ENCODE results near the gene SLF2.
A peak's percentile ranks its signal among the peaks of the same experiment; 100 is the strongest.

SLF2 gene

DNA sequence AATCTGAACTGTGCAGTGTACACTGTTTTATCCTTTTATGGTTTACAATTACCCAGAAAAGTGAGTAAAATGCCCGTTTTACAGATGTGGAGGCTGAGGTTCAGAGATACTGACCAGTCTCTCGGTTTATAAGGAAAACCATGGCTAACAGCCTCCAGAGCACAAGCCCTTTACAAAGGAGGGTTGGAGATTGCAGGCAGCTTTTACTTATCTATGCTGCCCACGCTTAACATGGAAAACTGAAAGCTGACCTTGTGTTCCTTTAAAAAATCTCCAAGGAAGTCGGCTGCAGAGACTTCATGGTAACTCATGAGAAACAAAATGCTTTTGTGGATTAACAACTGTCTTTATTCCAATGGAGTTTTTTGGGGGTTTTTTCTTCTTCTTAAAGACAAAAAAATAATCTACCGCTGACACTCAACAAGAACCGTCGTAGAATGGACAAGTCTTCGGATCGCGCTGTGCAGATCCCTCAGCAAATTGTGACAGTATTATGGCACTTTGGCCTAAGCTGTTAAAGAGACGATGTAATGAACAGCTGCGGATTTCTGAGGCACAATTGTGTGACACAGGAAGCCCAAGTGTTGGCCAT is 654 bp upstream of the SLF2 start:
- H3K4me1 ChIP-seq (ENCODE audit: control insufficient read depth in 1 of 2, insufficient read depth in 1 of 2, low read depth in 1 of 2, low read length in 1 of 2), result peaks cover 16 to 18% of the 10 kb centered on the region in 2 experiments
- no peaks in the 10 kb centered on the region for H3K9me3 ChIP-seq
- peak overlapping the region; percentile 99 to 100 for H3K4me3 ChIP-seq (ENCODE audit: low read depth in 1 of 2, low read length in 1 of 2)
- H3K27me3 ChIP-seq, result peaks cover 4% of the 10 kb centered on the region
- H3K36me3 ChIP-seq, result peaks cover 8% of the 10 kb centered on the region
- no peak for TF ChIP-seq CTCF (IDR thresholded peaks at IDR 0.05)
- H3K27ac ChIP-seq, result peak overlapping the region; percentile 84

GRCh38 chr10:100913470-100913865 is 705 bp downstream of the SLF2 start:
- TF ChIP-seq CTCF (IDR thresholded peaks at IDR 0.05), result no peak
- peaks cover 4% of the 10 kb centered on the region for H3K27me3 ChIP-seq
- H3K4me1 ChIP-seq (ENCODE audit: control insufficient read depth in 1 of 2, insufficient read depth in 1 of 2, low read depth in 1 of 2, low read length in 1 of 2), result peaks cover 16 to 18% of the 10 kb centered on the region in 2 experiments
- H3K27ac ChIP-seq, result peak overlapping the region; percentile 84
- peak overlapping the region; percentile 99 to 100 for H3K4me3 ChIP-seq (ENCODE audit: low read depth in 1 of 2, low read length in 1 of 2)
- peaks cover 21% of the 10 kb centered on the region for H3K36me3 ChIP-seq
- no peaks in the 10 kb centered on the region for H3K9me3 ChIP-seq

GRCh38 chr10:100917071-100917470 is 4.3 kb downstream of the SLF2 start:
- Histone ChIP-seq H3K27ac (no peak overlapping the region), H3K27me3 (no peaks in the 10 kb centered on the region), H3K4me3 (ENCODE audit: low read depth in 1 of 2, low read length in 1 of 2) (no peak overlapping the region), H3K4me1 (ENCODE audit: control insufficient read depth in 1 of 2, insufficient read depth in 1 of 2, low read depth in 1 of 2, low read length in 1 of 2) (peaks cover 14% of the 10 kb centered on the region in 2 experiments), H3K36me3 (peaks cover 53% of the 10 kb centered on the region), H3K9me3 (no peaks in the 10 kb centered on the region)
- no peak for TF ChIP-seq CTCF (IDR thresholded peaks at IDR 0.05)

- Histone ChIP-seq H3K4me3 (ENCODE audit: low read depth in 1 of 2, low read length in 1 of 2) (no peak overlapping the region), H3K36me3 (peaks cover 75% of the 10 kb centered on the region), H3K27me3 (no peaks in the 10 kb centered on the region), H3K4me1 (ENCODE audit: control insufficient read depth in 1 of 2, insufficient read depth in 1 of 2, low read depth in 1 of 2, low read length in 1 of 2) (no peaks in the 10 kb centered on the region), H3K27ac (no peak overlapping the region), H3K9me3 (no peaks in the 10 kb centered on the region)
- TF ChIP-seq CTCF (IDR thresholded peaks at IDR 0.05), result no peak
These were observed 10.8 kb downstream of the SLF2 start for GRCh38 chr10:100923580-100923979.

DNA sequence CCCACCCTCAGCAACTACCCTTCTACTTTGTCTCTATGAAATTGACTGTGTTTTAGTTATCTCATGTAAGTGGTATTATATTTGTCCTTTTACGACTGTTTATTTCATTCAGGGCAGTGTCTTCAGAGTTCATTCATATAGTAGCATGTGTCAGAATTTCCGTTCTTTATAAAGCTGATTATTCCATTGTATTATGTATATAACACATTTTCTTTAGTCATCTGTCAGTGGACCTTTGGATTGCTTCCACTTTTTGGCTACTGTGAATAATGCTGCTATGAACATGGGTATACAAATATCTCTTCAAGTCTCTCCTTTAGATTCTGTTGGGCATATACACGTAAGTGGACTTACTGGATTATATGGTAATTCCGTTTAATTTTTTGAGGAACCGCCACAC is 14.5 kb downstream of the SLF2 start:
- no peak overlapping the region for H3K27ac ChIP-seq
- H3K36me3 ChIP-seq, result peaks cover 77% of the 10 kb centered on the region

More for the DNA sequence above, 14.5 kb downstream of the SLF2 start:
- no peaks in the 10 kb centered on the region for H3K4me1 ChIP-seq (ENCODE audit: control insufficient read depth in 1 of 2, insufficient read depth in 1 of 2, low read depth in 1 of 2, low read length in 1 of 2)
- no peak for TF ChIP-seq CTCF (IDR thresholded peaks at IDR 0.05)
- no peak overlapping the region for H3K4me3 ChIP-seq (ENCODE audit: low read depth in 1 of 2, low read length in 1 of 2)
- no peaks in the 10 kb centered on the region for H3K27me3 ChIP-seq
- no peaks in the 10 kb centered on the region for H3K9me3 ChIP-seq
